H1 (cell line): ENCODE data around the gene MBNL2. TPM values are rescaled to one million over a fixed set of nuclear protein-coding genes. Genes with fewer than 3 reads are reported as not detected.

Experiments
- CTCF ChIA-PET: fragments of 300-600 bp; sonication (Branson Sonifier 250); formaldehyde crosslinking; loops from one replicate; lab custom pipeline; 2021; ENCODE audit not compliant: partially characterized antibody; lab: Charles Lee
- POLR2A ChIA-PET: fragments of 300-600 bp; sonication (Branson Sonifier 250); formaldehyde crosslinking; loops from one replicate; lab custom pipeline; 2021; ENCODE audit warnings: inconsistent platforms; ENCODE audit not compliant: partially characterized antibody; lab: Charles Lee
- DNase-seq, 2 experiments: peaks; one replicate each; pipeline versions ENCODE4 v3.0.0 to v3.0.0-alpha.2; 2010 to 2022; ENCODE audit warnings: low spot score in 2 of 2, low read depth in 1 of 2, mixed read lengths in 1 of 2
- FAIRE-seq: peaks from 2 replicates; lab custom pipeline; 2011; peaks lifted over from hg19 to GRCh38; lab: Jason Lieb, UNC
- H2AFZ ChIP-seq: 2 replicates; pipeline ENCODE4 v1.8.1; 2012; ENCODE audit warnings: low read length, inconsistent platforms
- H2AK5ac ChIP-seq: 2 replicates; pipeline ENCODE4 v1.6.1; 2013; ENCODE audit warnings: low read depth, low read length
- H2BK120ac ChIP-seq: replicated peaks from 2 replicates; pipeline ENCODE3; 2013; ENCODE audit warnings: low read depth, low read length, inconsistent platforms
- H2BK12ac ChIP-seq: 2 replicates; pipeline ENCODE4 v1.6.1; 2013; ENCODE audit warnings: low read depth, low read length
- H2BK15ac ChIP-seq: 2 replicates; pipeline ENCODE4 v1.6.1; 2013; ENCODE audit warnings: low read length
- H2BK20ac ChIP-seq: 2 replicates; pipeline ENCODE4 v1.6.1; 2013; ENCODE audit warnings: low read length
- H2BK5ac ChIP-seq: 2 replicates; pipeline ENCODE4 v1.6.1; 2013; ENCODE audit warnings: low read depth, low read length
- H3K14ac ChIP-seq: 2 replicates; pipeline ENCODE4 v1.6.1; 2013; ENCODE audit warnings: inconsistent platforms; ENCODE audit not compliant: insufficient read length
- H3K18ac ChIP-seq: 2 replicates; pipeline ENCODE4 v1.6.1; 2013; ENCODE audit warnings: low read length; ENCODE audit errors: extremely low read depth
- H3K23ac ChIP-seq: 2 replicates; pipeline ENCODE4 v1.6.1; 2013; ENCODE audit warnings: inconsistent platforms; ENCODE audit not compliant: insufficient read length
- H3K23me2 ChIP-seq: 2 replicates; pipeline ENCODE4 v1.6.1; 2013; ENCODE audit warnings: low read depth, low read length
- H3K27ac ChIP-seq: 2 replicates; pipeline ENCODE4 v1.6.1; 2011; ENCODE audit warnings: low read depth, low read length, inconsistent platforms
- H3K27me3 ChIP-seq, 4 experiments: replicated peaks in 1 of 4; 1 replicate in 1 of 4; 2 replicates in 3 of 4; pipeline versions ENCODE4 v1.6.1 to v1.8.1; 2011 to 2013; ENCODE audit warnings: low read length in 3 of 4, mild to moderate bottlenecking in 3 of 4, inconsistent platforms in 2 of 4, mixed read lengths in 2 of 4, moderate library complexity in 1 of 4; ENCODE audit not compliant: control insufficient read depth in 3 of 4, insufficient read depth in 3 of 4; ENCODE audit errors: extremely low read depth in 1 of 4
- H3K36me3 ChIP-seq, 4 experiments: 2 replicates each; pipeline versions ENCODE4 v1.6.1 to v1.8.1; 2011 to 2013; ENCODE audit warnings: mild to moderate bottlenecking in 4 of 4, low read length in 3 of 4, moderate library complexity in 2 of 4, control low read depth in 1 of 4, inconsistent platforms in 1 of 4; ENCODE audit not compliant: insufficient read depth in 4 of 4, control insufficient read depth in 2 of 4
- H3K4ac ChIP-seq: replicated peaks from 2 replicates; pipeline ENCODE3; 2013; ENCODE audit warnings: low read length, low read depth, mixed read lengths, inconsistent platforms; ENCODE audit not compliant: insufficient read length
- H3K4me1 ChIP-seq, 4 experiments: replicated peaks in 1 of 4; 1 replicate in 1 of 4; 2 replicates in 3 of 4; pipeline versions ENCODE4 v1.6.1 to v1.8.1; 2011 to 2013; ENCODE audit warnings: low read length in 3 of 4, inconsistent platforms in 2 of 4, mixed read lengths in 1 of 4; ENCODE audit not compliant: insufficient read depth in 4 of 4, control insufficient read depth in 3 of 4
- H3K4me2 ChIP-seq, 2 experiments: 2 replicates each; pipeline versions ENCODE4 v1.6.1 to v1.8.1; 2011 to 2013; ENCODE audit warnings: low read depth in 2 of 2, low read length in 2 of 2, control low read depth in 1 of 2, inconsistent platforms in 1 of 2, mild to moderate bottlenecking in 1 of 2; ENCODE audit not compliant: insufficient read depth in 1 of 2
- H3K4me3 ChIP-seq, 4 experiments: fragments of 200-600, 300-600 bp in 1 of 4; sonication (generic), shearing (Covaris generic), sonication (Bioruptor Twin) in 1 of 4; 2 replicates each; pipeline versions ENCODE4 v1.5.1 to v1.8.1; 2011 to 2016; ENCODE audit warnings: low read length in 4 of 4, low read depth in 3 of 4, control low read depth in 2 of 4, inconsistent platforms in 2 of 4, mild to moderate bottlenecking in 2 of 4, mixed read lengths in 1 of 4, moderate library complexity in 1 of 4; ENCODE audit not compliant: insufficient read depth in 2 of 4; ENCODE audit errors: extremely low read depth in 1 of 4
- H3K56ac ChIP-seq: replicated peaks from 2 replicates; pipeline ENCODE3; 2013; ENCODE audit warnings: low read depth, mild to moderate bottlenecking, mixed read lengths, low read length, inconsistent platforms; ENCODE audit not compliant: insufficient read length
- H3K79me1 ChIP-seq: 2 replicates; pipeline ENCODE4 v1.6.1; 2013; ENCODE audit warnings: low read depth, low read length, control low read depth
- H3K79me2 ChIP-seq, 2 experiments: 2 replicates each; pipeline versions ENCODE4 v1.6.1 to v1.8.1; 2012 to 2013; ENCODE audit warnings: low read length in 2 of 2, mild to moderate bottlenecking in 2 of 2, inconsistent platforms in 1 of 2; ENCODE audit not compliant: insufficient read depth in 2 of 2, control insufficient read depth in 1 of 2
- H3K9ac ChIP-seq, 4 experiments: replicated peaks in 1 of 4; 1 replicate in 1 of 4; 2 replicates in 3 of 4; pipeline versions ENCODE4 v1.6.1 to v1.8.1; 2011 to 2013; ENCODE audit warnings: low read depth in 3 of 4, low read length in 3 of 4, control low read depth in 2 of 4, mild to moderate bottlenecking in 2 of 4, moderate library complexity in 2 of 4, inconsistent platforms in 1 of 4; ENCODE audit errors: extremely low read depth in 1 of 4
- H3K9me3 ChIP-seq, 2 experiments: 2 replicates each; pipeline versions ENCODE4 v1.6.1 to v1.8.1; 2012 to 2013; ENCODE audit warnings: mild to moderate bottlenecking in 2 of 2, moderate library complexity in 2 of 2, control low read depth in 1 of 2, inconsistent platforms in 1 of 2, low read depth in 1 of 2, low read length in 1 of 2, mixed read lengths in 1 of 2; ENCODE audit not compliant: insufficient read depth in 2 of 2
- H4K20me1 ChIP-seq, 2 experiments: replicated peaks in 1 of 2; 2 replicates each; pipeline versions ENCODE3 to v1.8.1; 2011 to 2013; ENCODE audit warnings: inconsistent platforms in 2 of 2, low read length in 2 of 2, mild to moderate bottlenecking in 1 of 2; ENCODE audit not compliant: insufficient read depth in 2 of 2, control insufficient read depth in 1 of 2
- H4K5ac ChIP-seq: 2 replicates; pipeline ENCODE4 v1.6.1; 2013; ENCODE audit warnings: low read length, low read depth, mixed read lengths, inconsistent platforms; ENCODE audit not compliant: insufficient read length
- H4K8ac ChIP-seq: 2 replicates; pipeline ENCODE4 v1.8.0; 2013; ENCODE audit warnings: mild to moderate bottlenecking, moderate library complexity, low read length, inconsistent platforms; ENCODE audit not compliant: insufficient read depth; ENCODE audit errors: extremely low read depth
- H4K91ac ChIP-seq: replicated peaks from 2 replicates; pipeline ENCODE3; 2013; ENCODE audit warnings: low read length, mixed read lengths, inconsistent platforms; ENCODE audit not compliant: insufficient read length
- ASH2L ChIP-seq: fragments of 200-600, 300-600 bp; sonication (generic); IDR thresholded peaks from one replicate; pipeline ENCODE4 v1.7.1; 2017; ENCODE audit warnings: low read length
- BCL11A ChIP-seq, 2 experiments: IDR thresholded peaks; one replicate each; pipeline ENCODE4 v1.6.1; 2011; ENCODE audit warnings: low read depth in 2 of 2, low read length in 2 of 2, mild to moderate bottlenecking in 2 of 2
- E2F6 ChIP-seq: IDR thresholded peaks from 2 replicates; pipeline ENCODE4 v1.6.1; 2012; ENCODE audit warnings: inconsistent platforms
- JUND ChIP-seq: IDR thresholded peaks from 2 replicates; pipeline ENCODE4 v1.6.1; 2011; ENCODE audit warnings: mild to moderate bottlenecking, improper control_type of control experiment, low read length
- MAX ChIP-seq: IDR thresholded peaks from 2 replicates; pipeline ENCODE4 v1.6.1; 2012; ENCODE audit warnings: inconsistent platforms
- RAD21 ChIP-seq, 2 experiments: IDR thresholded peaks in 1 of 2; conservative IDR thresholded peaks in 1 of 2; 2 replicates each; pipeline ENCODE4 v1.6.1; 2011; ENCODE audit warnings: low read depth in 2 of 2, low read length in 2 of 2, improper control_type of control experiment in 1 of 2, inconsistent platforms in 1 of 2, mild to moderate bottlenecking in 1 of 2, moderate library complexity in 1 of 2
- RBBP5 ChIP-seq: IDR thresholded peaks from 2 replicates; pipeline ENCODE4 v1.7.1; 2012; ENCODE audit warnings: low read depth, mild to moderate bottlenecking, inconsistent platforms, low read length, moderate library complexity, borderline replicate concordance
- SP1 ChIP-seq: IDR thresholded peaks from 2 replicates; pipeline ENCODE4 v1.6.1; 2011; ENCODE audit warnings: low read depth, low read length
- TAF1 ChIP-seq: IDR thresholded peaks from 2 replicates; pipeline ENCODE4 v1.6.1; 2011; ENCODE audit warnings: mild to moderate bottlenecking, low read depth, low read length
- TEAD4 ChIP-seq: IDR thresholded peaks from 2 replicates; pipeline ENCODE4 v1.6.1; 2012; ENCODE audit warnings: low read depth, low read length, inconsistent platforms, mixed read lengths
- YY1 ChIP-seq: IDR thresholded peaks from 2 replicates; pipeline ENCODE4 v1.6.1; 2011; ENCODE audit warnings: low read depth, mild to moderate bottlenecking, low read length
- WGBS, 2 experiments: shearing (Covaris generic) in 1 of 2; methylation state at CpG; one replicate each; pipeline versions ENCODE4 v1.1.6 to v1.1.7; 2013 to 2015; ENCODE audit warnings: low lambda C conversion rate in 2 of 2, mixed read lengths in 2 of 2, inconsistent platforms in 1 of 2, low coverage in 1 of 2, missing lambda C conversion rate in 1 of 2; ENCODE audit not compliant: insufficient replicate concordance in 2 of 2, insufficient coverage in 1 of 2, insufficient read length in 1 of 2; ENCODE audit errors: extremely low coverage in 1 of 2, missing lambda C conversion rate in 1 of 2; 5-methylcytosine and 5-hydroxymethylcytosine counted together
- polyA plus RNA-seq, 7 experiments: library from polyadenylated mRNA; depleted of rRNA in 3 of 7; stranded (reverse) in 5 of 7; unstranded in 2 of 7; fragments of >200 nt in 5 of 7; fragments of 200-250 nt in 2 of 7; gene quantifications; 1 replicate in 5 of 7; 2 replicates in 1 of 7; 4 replicates in 1 of 7; pipeline versions ENCODE4 v1.2.1 to v1.2.3, GENCODE V29; 2011 to 2013; ENCODE audit warnings: missing spikeins in 2 of 7, mixed read lengths in 2 of 7
- total RNA-seq: library from RNA; stranded (reverse); fragmentation: NEBNext Ultra II Directional; extraction: Animal tissue kit (Norgen Biotek cat#: 25700); gene quantifications from 2 replicates; pipeline ENCODE4 v1.2.1, GENCODE V29; 2021

The MBNL2 gene
- total and polyA plus RNA-seq, 2 of the 8 experiments (the other 6 are each of a cell fraction or from before 2014, with no cell fraction given): 1.0 to 2.6 TPM

GRCh38 chr13:97328222-97328790 lies 106.2 kb downstream of the MBNL2 start:
- Histone ChIP-seq H2AK5ac (no peak overlapping the region), H3K79me1 (no peaks in the 10 kb centered on the region), H3K23ac (no peak overlapping the region), H3K4me3 (peak overlapping the region in 1 of 4 experiments; percentile 17; a peak in 1 of 8 replicates), H4K5ac (peak overlapping the region; percentile 85), H4K8ac (peak overlapping the region; percentile 90; the same call in 1 of the 2 replicates), H3K4me2 (peak overlapping the region; percentile 46 to 51), H3K9ac (peak overlapping the region in 1 of 4 experiments; percentile 7; a peak in 1 of 7 replicates), H3K36me3 (no peaks in the 10 kb centered on the region), H3K9me3 (no peaks in the 10 kb centered on the region), H2BK12ac (peak overlapping the region; percentile 97), H2BK15ac (no peak overlapping the region), H4K20me1 (no peaks in the 10 kb centered on the region), H3K79me2 (no peaks in the 10 kb centered on the region), H2AFZ (peak overlapping the region; percentile 64; the same call in 1 of the 2 replicates), H3K4ac (peak overlapping the region; percentile 57), H3K27me3 (no peaks in the 10 kb centered on the region; a peak in 1 of 7 replicates), H2BK20ac (0 out of 2 replicates have a peak overlapping the region, but pooled peaks have one; percentile 32), H2BK120ac (peak overlapping the region; percentile 61), H3K27ac (0 out of 2 replicates have a peak overlapping the region, but pooled peaks have one; percentile 38), H3K14ac (no peak overlapping the region), H4K91ac (peak overlapping the region; percentile 92), H3K4me1 (peaks cover 2 to 7% (median 4%) of the 10 kb centered on the region in 4 experiments; a peak in 6 of 7 replicates), H2BK5ac (peak overlapping the region; percentile 94), H3K56ac (no peak overlapping the region), H3K18ac (0 out of 2 replicates have a peak overlapping the region, but pooled peaks have one; percentile 71), H3K23me2 (peaks cover 4% of the 10 kb centered on the region; the same call in 1 of the 2 replicates)
- WGBS, 2 experiments: 52% methylated on average over 12 of the region's 12 CpGs; no CpG with 5 or more reads in 1 of the 2 experiments
- ChIA-PET CTCF (interaction anchor here (0.5 to 1.6 kb wide), 4 partner anchors 9 to 356 kb away, joined by 3 to 4 read pairs (median 4); no protein-coding TSS in a partner anchor), POLR2A (interaction anchor here (0.8 to 0.9 kb wide), 2 partner anchors 20 to 61 kb away, joined by 3 to 4 read pairs; no protein-coding TSS in a partner anchor)
- DNase-seq (peak in 1 of 2 experiments; percentile 71), FAIRE-seq (peak; percentile 78)
- TF ChIP-seq RAD21 (IDR thresholded peaks at IDR 0.05 in 1 of 2, conservative IDR thresholded peaks at IDR 0.05 in 1 of 2; ENCODE audit: low read depth in 2 of 2, low read length in 2 of 2) (no peak), SP1 (peak; percentile 39; the same call in 1 of the 2 replicates), ASH2L (peak; percentile 94), JUND (peak; percentile 49; the same call in 1 of the 2 replicates), BCL11A (IDR thresholded peaks at IDR 0.05; ENCODE audit: low read depth in 2 of 2, low read length in 2 of 2) (no peak), TAF1 (0 out of 2 replicates have a peak, but pooled peaks have one; percentile 32), TEAD4 (peak; percentile 98), E2F6 (peak; percentile 49; the same call in 1 of the 2 replicates), MAX (peak; percentile 74), YY1 (peak; percentile 64), RBBP5 (peak; percentile 80; the same call in 1 of the 2 replicates)
